Fibroblast of upper back skin (primary cell): ENCODE measurements around the gene CTAGE4.
"Not testable (repeated sequence)": the region's sequence is repeated elsewhere in the genome, so short reads cannot be mapped to it uniquely, and the experiment has no call there.

ENCODE experiments used
- DNase-seq: peaks from one replicate; pipeline ENCODE4 v3.0.0-alpha.2; 2013

The CTAGE4 gene

GRCh38 chr7:144218581-144218980 is 35.3 kb downstream of the CTAGE4 start:
- DNase-seq, result not testable (repeated sequence)

GRCh38 chr7:144219149-144219548 is 35.9 kb downstream of the CTAGE4 start:
- DNase-seq, result not testable (repeated sequence)

- DNase-seq, result not testable (repeated sequence)
Measured at GRCh38 chr7:144220531-144220930, 37.3 kb downstream of the CTAGE4 start.

- not testable (repeated sequence) for DNase-seq
Measured at GRCh38 chr7:144223675-144224074, 40.4 kb downstream of the CTAGE4 start.

GRCh38 chr7:144226866-144227265 is 43.6 kb downstream of the CTAGE4 start:
- not testable (repeated sequence) for DNase-seq

GRCh38 chr7:144228810-144229209 is 45.5 kb downstream of the CTAGE4 start:
- DNase-seq, result not testable (repeated sequence)

- DNase-seq, result not testable (repeated sequence)
Measured at GRCh38 chr7:144231027-144231426, 47.8 kb downstream of the CTAGE4 start.

GRCh38 chr7:144233039-144233438 is 49.8 kb downstream of the CTAGE4 start:
- not testable (repeated sequence) for DNase-seq
